Skeletal muscle tissue (tissue), 4 donors: Measurements from ENCODE around the gene SLC9A6. TPM values are rescaled to one million over a fixed set of nuclear protein-coding genes. Genes with fewer than 3 reads are reported as not detected.
A peak's percentile ranks its signal among the peaks of the same experiment; 100 is the strongest.

ENCODE experiments used
- H3K27ac ChIP-seq: one replicate; pipeline ENCODE4 v1.7.0; 2013; ENCODE audit warnings: mild to moderate bottlenecking, low read depth, low read length, inconsistent platforms
- H3K27me3 ChIP-seq, 3 donors: one replicate each; pipeline ENCODE4 v1.7.0; 2013; ENCODE audit warnings: low read length in 3 of 3; ENCODE audit not compliant: control insufficient read depth in 3 of 3, insufficient read depth in 3 of 3
- H3K36me3 ChIP-seq, 3 donors: one replicate each; pipeline ENCODE4 v1.7.0; 2013; ENCODE audit warnings: low read length in 3 of 3; ENCODE audit not compliant: control insufficient read depth in 3 of 3, insufficient read depth in 3 of 3
- H3K4me1 ChIP-seq, 3 donors: one replicate each; pipeline ENCODE4 v1.7.0; 2013; ENCODE audit warnings: low read length in 3 of 3, mild to moderate bottlenecking in 3 of 3; ENCODE audit not compliant: control insufficient read depth in 3 of 3, insufficient read depth in 3 of 3
- H3K4me3 ChIP-seq, 3 donors: one replicate each; pipeline ENCODE4 v1.7.0; 2013; ENCODE audit warnings: low read length in 3 of 3
- H3K9ac ChIP-seq, 3 donors: one replicate each; pipeline ENCODE4 v1.7.0; 2013; ENCODE audit warnings: low read length in 3 of 3, mild to moderate bottlenecking in 3 of 3, moderate library complexity in 2 of 3, low read depth in 1 of 3
- H3K9me3 ChIP-seq, 3 donors: one replicate each; pipeline ENCODE4 v1.7.0; 2013; ENCODE audit warnings: low read length in 3 of 3; ENCODE audit not compliant: control insufficient read depth in 3 of 3
- total RNA-seq: library from RNA; depleted of rRNA; stranded (reverse); fragments of >200 nt; gene quantifications from one replicate; pipeline ENCODE4 v1.2.3, GENCODE V29; 2014
- donor health status: Osteomylitis.

SLC9A6 gene
- total RNA-seq, 1 donor from 2014 or later, result 12.5 TPM

GRCh38 chrX:136021903-136022302, 36.7 kb downstream of the SLC9A6 start:
- H3K27ac ChIP-seq, result no peak overlapping the region
- no peaks in the 10 kb centered on the region for H3K27me3 ChIP-seq
- H3K4me1 ChIP-seq, result no peaks in the 10 kb centered on the region
- H3K36me3 ChIP-seq, result peaks cover 0 to 5% (median 2%) of the 10 kb centered on the region in 3 donors
- H3K9me3 ChIP-seq, result no peaks in the 10 kb centered on the region
- H3K4me3 ChIP-seq, result no peak overlapping the region
- no peak overlapping the region for H3K9ac ChIP-seq

GRCh38 chrX:136025091-136025490, 39.9 kb downstream of the SLC9A6 start:
- Histone ChIP-seq H3K9me3 (no peaks in the 10 kb centered on the region), H3K36me3 (peaks cover 0 to 5% (median 0%) of the 10 kb centered on the region in 3 donors), H3K4me3 (no peak overlapping the region), H3K27me3 (no peaks in the 10 kb centered on the region), H3K9ac (no peak overlapping the region), H3K27ac (no peak overlapping the region), H3K4me1 (peaks cover 5 to 13% (median 6%) of the 10 kb centered on the region in 3 donors)

GRCh38 chrX:136028383-136028984, 43.2 kb downstream of the SLC9A6 start:
- Histone ChIP-seq H3K4me3 (no peak overlapping the region), H3K27me3 (no peaks in the 10 kb centered on the region), H3K4me1 (peaks cover 11 to 26% (median 14%) of the 10 kb centered on the region in 3 donors), H3K9me3 (no peaks in the 10 kb centered on the region), H3K36me3 (peaks cover 0 to 2% (median 0%) of the 10 kb centered on the region in 3 donors), H3K27ac (peak overlapping the region; percentile 90), H3K9ac (no peak overlapping the region)

- no peaks in the 10 kb centered on the region for H3K27me3 ChIP-seq
- H3K9me3 ChIP-seq, result no peaks in the 10 kb centered on the region
- H3K4me1 ChIP-seq, result peaks cover 11 to 26% (median 14%) of the 10 kb centered on the region in 3 donors
- H3K27ac ChIP-seq, result peak overlapping the region; percentile 90
- H3K9ac ChIP-seq, result peak overlapping the region in 1 of 3 donors; percentile 69
- H3K4me3 ChIP-seq, result no peak overlapping the region
- H3K36me3 ChIP-seq, result no peaks in the 10 kb centered on the region
Observed at GRCh38 chrX:136029766-136030165, 44.5 kb downstream of the SLC9A6 start.

- Histone ChIP-seq H3K9ac (peak overlapping the region; percentile 57 to 69 (median 68)), H3K9me3 (no peaks in the 10 kb centered on the region), H3K27ac (peak overlapping the region; percentile 90), H3K4me3 (peak overlapping the region in 2 of 3 donors; percentile 32 to 49), H3K27me3 (no peaks in the 10 kb centered on the region), H3K4me1 (peaks cover 11 to 26% (median 14%) of the 10 kb centered on the region in 3 donors), H3K36me3 (no peaks in the 10 kb centered on the region)
Observed at GRCh38 chrX:136030303-136031191, 45.3 kb downstream of the SLC9A6 start.

GRCh38 chrX:136031626-136032025, 46.4 kb downstream of the SLC9A6 start:
- Histone ChIP-seq H3K4me1 (peaks cover 11 to 26% (median 14%) of the 10 kb centered on the region in 3 donors), H3K4me3 (no peak overlapping the region), H3K36me3 (no peaks in the 10 kb centered on the region), H3K27me3 (no peaks in the 10 kb centered on the region), H3K9me3 (no peaks in the 10 kb centered on the region), H3K27ac (peak overlapping the region; percentile 90), H3K9ac (no peak overlapping the region)

GRCh38 chrX:136032370-136032769, 47.1 kb downstream of the SLC9A6 start:
- Histone ChIP-seq H3K4me1 (peaks cover 11 to 26% (median 14%) of the 10 kb centered on the region in 3 donors), H3K9me3 (no peaks in the 10 kb centered on the region), H3K4me3 (no peak overlapping the region), H3K27ac (no peak overlapping the region), H3K27me3 (no peaks in the 10 kb centered on the region), H3K9ac (no peak overlapping the region), H3K36me3 (no peaks in the 10 kb centered on the region)

GRCh38 chrX:136034668-136035067, 49.4 kb downstream of the SLC9A6 start:
- Histone ChIP-seq H3K9me3 (no peaks in the 10 kb centered on the region), H3K4me3 (no peak overlapping the region), H3K27ac (no peak overlapping the region), H3K4me1 (peaks cover 7 to 16% (median 12%) of the 10 kb centered on the region in 3 donors), H3K36me3 (no peaks in the 10 kb centered on the region), H3K9ac (no peak overlapping the region), H3K27me3 (no peaks in the 10 kb centered on the region)

GRCh38 chrX:136035663-136036062, 50.4 kb downstream of the SLC9A6 start:
- Histone ChIP-seq H3K9ac (no peak overlapping the region), H3K27me3 (no peaks in the 10 kb centered on the region), H3K9me3 (no peaks in the 10 kb centered on the region), H3K4me1 (peaks cover 3 to 7% (median 4%) of the 10 kb centered on the region in 3 donors), H3K36me3 (no peaks in the 10 kb centered on the region), H3K4me3 (no peak overlapping the region), H3K27ac (no peak overlapping the region)

- no peak overlapping the region for H3K9ac ChIP-seq
- peaks cover 0 to 3% (median 0%) of the 10 kb centered on the region in 3 donors for H3K36me3 ChIP-seq
- no peaks in the 10 kb centered on the region for H3K9me3 ChIP-seq
- no peak overlapping the region for H3K4me3 ChIP-seq
- H3K4me1 ChIP-seq, result no peaks in the 10 kb centered on the region
- no peak overlapping the region for H3K27ac ChIP-seq
- no peaks in the 10 kb centered on the region for H3K27me3 ChIP-seq
Observed at GRCh38 chrX:136039485-136039884, 54.2 kb downstream of the SLC9A6 start.
